NCI-H82 treated with DMSO at 0.1 percent for 48 hours (cell line): ENCODE results near the gene MESP2.
A peak's percentile ranks its signal among the peaks of the same experiment; 100 is the strongest.

Experiments used
- DNase-seq: peaks from one replicate; lab custom pipeline; 2025; ENCODE audit not compliant: unreplicated experiment; lab: John Stamatoyannopoulos, UW

The MESP2 gene

GRCh38 chr15:89776274-89777072 is at the start of gene MESP2:
MESP2 (plus strand) TSS chr15:89776332; CDS start chr15:89776358, 26 bp downstream.
- no peak for DNase-seq

GRCh38 chr15:89728254-89728653 is 47.9 kb upstream of the MESP2 start:
- no peak for DNase-seq

- DNase-seq, result no peak
Measured at GRCh38 chr15:89731275-89731674, 44.9 kb upstream of the MESP2 start.

GRCh38 chr15:89732451-89733172 is 43.5 kb upstream of the MESP2 start:
- DNase-seq, result no peak

GRCh38 chr15:89735773-89736172 is 40.4 kb upstream of the MESP2 start:
- no peak for DNase-seq

- DNase-seq, result peak; percentile 77
Measured at GRCh38 chr15:89740137-89740536, 36.0 kb upstream of the MESP2 start.

- DNase-seq, result no peak
Measured at GRCh38 chr15:89743011-89743410, 33.1 kb upstream of the MESP2 start.

- DNase-seq, result no peak
Measured at GRCh38 chr15:89743594-89743993, 32.5 kb upstream of the MESP2 start.

GRCh38 chr15:89745131-89745530 is 31.0 kb upstream of the MESP2 start:
- no peak for DNase-seq

GRCh38 chr15:89745768-89746167 is 30.4 kb upstream of the MESP2 start:
- DNase-seq, result no peak

- DNase-seq, result no peak
Measured at GRCh38 chr15:89746386-89746780, 29.7 kb upstream of the MESP2 start.

- no peak for DNase-seq
Measured at GRCh38 chr15:89747708-89748682, 28.1 kb upstream of the MESP2 start.

- no peak for DNase-seq
Measured at GRCh38 chr15:89749054-89749453, 27.1 kb upstream of the MESP2 start.

GRCh38 chr15:89749526-89749925 is 26.6 kb upstream of the MESP2 start:
- DNase-seq, result no peak

- no peak for DNase-seq
Measured at GRCh38 chr15:89749951-89750559, 26.1 kb upstream of the MESP2 start.

- peak; percentile 74 for DNase-seq
Measured at GRCh38 chr15:89750560-89751542, 25.3 kb upstream of the MESP2 start, which contains the start of gene MESP1. MESP1 (minus strand) TSS chr15:89751249; CDS start chr15:89751231, 18 bp downstream.

- no peak for DNase-seq
Measured at GRCh38 chr15:89751748-89752147, 24.4 kb upstream of the MESP2 start.

GRCh38 chr15:89753855-89754254 is 22.3 kb upstream of the MESP2 start:
- no peak for DNase-seq

- no peak for DNase-seq
Measured at GRCh38 chr15:89754361-89755154, 21.6 kb upstream of the MESP2 start.
